GM19438 (cell line): ENCODE measurements around the gene SPPL2B.

Experiments
- ATAC-seq: cut with Tn5 transposase; IDR thresholded peaks from one replicate; pipeline ENCODE4 v1.9.1; 2021; ENCODE audit warnings: low read depth; ENCODE audit not compliant: unreplicated experiment

SPPL2B gene

DNA sequence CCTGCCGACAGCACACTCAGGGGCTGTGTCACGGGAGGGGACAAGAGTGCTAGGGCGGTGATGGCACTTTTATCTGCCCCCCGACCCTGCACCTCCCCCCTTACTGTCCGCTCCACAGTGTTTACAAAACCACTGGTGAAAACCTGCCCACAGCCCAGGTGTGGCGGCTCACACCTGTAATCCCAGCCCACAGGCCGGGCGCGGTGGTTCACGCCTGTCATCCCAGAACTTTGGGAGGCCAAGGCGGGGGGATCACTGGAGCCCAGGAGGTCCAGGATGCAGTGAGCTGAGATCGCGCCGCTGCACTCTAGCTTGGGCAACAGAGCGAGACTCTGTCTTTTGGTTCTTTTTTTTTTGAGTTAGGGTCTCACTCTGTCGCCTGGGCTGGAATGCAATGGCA, 32.3 kb upstream of the SPPL2B start:
- no peak for ATAC-seq

DNA sequence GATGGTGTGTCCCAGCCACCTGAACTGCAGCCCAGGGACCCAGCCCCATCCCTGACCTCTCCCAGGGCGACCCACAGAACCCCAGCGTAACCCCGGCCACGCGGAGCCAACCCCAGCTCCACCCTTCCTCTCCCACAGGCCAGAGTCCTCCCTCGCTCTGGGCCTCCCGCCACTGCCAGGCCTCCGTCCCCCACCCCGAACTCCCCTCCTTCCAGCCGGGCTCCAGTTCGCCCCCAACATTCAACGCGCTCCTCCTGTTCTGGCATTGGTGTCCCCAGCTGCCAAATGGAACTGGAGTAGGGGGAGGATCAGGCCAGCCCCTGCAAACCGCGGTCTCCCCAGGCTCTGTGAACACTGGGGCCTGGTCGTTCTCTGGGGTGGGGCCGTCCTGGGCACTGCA, 28.0 kb upstream of the SPPL2B start:
- no peak for ATAC-seq

GRCh38 chr19:2302319-2303210, 25.9 kb upstream of the SPPL2B start:
- no peak for ATAC-seq

- no peak for ATAC-seq
These were observed 25.2 kb upstream of the SPPL2B start for GRCh38 chr19:2303211-2303798.

DNA sequence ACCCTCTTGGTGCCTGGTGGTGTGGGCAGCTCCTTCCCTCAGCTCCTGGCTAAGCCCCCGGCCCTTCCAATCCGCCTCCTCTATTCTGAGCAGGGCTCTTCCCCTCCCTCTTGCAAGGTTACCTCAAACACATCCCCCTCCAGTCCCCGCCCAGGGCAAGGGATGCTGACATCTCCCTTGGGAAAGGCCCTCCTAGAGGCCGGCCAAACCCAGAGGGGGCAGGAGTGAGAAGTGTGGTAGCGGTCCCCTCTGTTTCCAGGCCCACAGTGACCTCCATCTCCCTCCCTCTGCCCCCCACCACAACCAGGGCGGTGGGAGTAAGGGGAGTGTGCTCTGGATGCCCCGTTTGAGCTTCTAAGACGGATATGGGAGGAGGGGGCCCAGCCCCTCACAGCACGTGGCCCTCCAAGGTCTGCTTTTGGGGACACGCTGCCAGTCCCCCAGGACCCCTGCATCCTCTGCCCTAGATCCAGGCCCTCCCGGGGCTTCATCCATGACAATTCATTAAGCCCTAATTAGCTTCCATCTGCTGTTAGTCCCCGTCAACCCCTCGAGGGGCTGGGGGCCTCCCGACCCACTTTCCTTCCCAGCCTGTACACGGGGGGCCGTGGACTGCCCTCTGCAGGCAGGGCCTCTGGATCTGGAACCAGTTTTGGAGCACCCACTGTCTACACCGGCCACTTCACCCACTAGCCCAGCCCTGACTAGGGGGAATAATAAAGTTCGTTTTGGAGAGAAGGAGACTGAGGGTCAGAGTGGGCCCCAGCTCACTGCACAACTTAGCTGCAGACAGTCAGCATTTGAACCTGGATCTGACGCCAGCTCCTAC, 22.8 kb upstream of the SPPL2B start:
- ATAC-seq: no peak

DNA sequence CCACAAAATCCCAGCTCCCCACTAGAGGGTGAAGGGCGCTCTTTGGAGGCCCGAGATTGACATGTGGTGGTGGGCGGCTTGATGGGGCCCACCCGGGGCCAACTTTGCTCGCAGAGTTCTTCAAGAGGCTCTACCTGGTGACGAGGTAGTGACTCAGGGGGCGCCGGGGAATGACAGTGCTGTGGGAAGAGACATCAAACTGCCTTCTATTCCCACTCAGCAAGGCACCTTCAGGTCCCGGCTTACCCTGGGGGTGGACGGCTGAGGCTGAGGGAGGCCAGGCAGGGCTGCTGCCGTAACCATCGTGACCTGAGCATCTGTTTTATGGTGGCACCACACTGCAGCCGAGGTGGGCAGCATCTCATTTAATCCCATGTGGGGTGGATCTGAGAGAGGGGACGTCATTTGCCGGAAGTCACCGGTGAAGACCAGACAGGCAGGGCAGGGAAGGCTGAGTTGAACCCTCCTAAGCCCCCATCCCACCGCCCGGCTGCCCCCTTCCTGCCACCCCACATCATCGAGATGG, 22.1 kb upstream of the SPPL2B start:
- no peak for ATAC-seq

DNA sequence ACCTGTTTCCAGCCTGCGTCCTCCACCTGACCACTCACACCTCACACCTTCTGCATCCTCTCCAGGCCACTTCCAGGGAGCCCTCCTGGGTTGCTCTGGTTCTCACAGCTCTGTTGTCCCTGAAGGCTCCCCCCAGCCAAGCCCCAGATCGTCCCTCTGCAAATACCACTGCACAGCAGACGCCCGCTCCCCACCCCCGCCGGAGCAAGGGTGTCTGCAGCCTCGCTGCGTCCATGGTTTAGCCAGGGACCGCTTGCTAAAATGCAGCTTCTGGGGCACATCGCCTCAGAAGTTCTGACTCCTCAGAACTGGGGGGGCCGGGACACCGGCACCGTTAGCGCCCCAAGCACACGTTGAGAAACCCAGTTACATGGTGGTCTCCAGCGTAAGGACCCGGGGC, 21.5 kb upstream of the SPPL2B start:
- no peak for ATAC-seq

DNA sequence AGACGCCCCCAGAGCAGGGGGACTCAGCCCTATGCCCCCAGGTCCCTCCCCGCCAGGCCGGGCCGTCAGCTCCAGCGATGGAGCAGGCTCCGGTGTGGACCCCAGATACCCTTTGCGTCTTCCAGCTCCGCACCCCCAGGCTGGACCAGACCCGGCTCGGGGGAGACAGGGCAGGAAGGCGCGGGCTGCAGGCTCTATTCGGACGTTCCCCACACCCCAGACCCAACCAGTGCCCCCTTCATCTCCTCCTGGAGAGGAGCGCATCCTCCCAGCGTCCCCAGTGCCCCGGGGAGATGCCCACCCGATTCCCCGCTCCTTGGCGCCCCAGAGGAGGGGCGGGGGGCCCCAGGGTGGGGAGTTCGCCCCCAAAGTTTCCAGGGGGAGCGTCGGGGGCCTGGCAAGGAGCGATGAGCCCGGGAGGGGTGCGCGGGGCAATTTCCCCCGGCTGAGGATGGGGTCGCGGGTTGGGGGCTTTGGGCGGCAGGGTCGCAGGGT, 20.9 kb upstream of the SPPL2B start:
- no peak for ATAC-seq

DNA sequence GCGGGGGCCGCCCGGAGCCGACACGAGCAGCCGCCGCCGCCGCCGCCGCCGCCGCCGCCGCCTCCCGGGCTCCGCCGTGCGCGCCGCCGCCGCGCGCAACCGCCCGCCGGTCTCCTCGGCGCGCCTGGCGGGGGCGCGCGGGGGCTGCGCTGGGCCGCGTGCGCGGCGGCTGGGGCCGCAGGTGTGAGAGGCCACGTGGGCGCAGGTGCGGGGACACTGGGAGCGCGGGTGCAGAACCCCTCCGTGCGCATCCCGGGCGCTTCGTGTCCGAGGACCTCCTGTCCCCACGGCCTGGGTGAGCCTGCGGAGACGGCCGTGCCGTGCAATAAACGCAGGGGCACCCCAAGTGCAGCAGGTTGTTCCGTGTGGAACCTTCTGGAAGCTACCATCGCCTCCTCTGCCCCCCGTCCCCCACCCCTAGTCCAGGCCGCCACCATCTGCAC, 20.3 kb upstream of the SPPL2B start, which contains the start of gene LINGO3:
TSS of gene LINGO3 (minus strand) at position 41 of the 443 bp plus-strand sequence. CDS start 16,378 bp downstream, outside the sequence.
- no peak for ATAC-seq

DNA sequence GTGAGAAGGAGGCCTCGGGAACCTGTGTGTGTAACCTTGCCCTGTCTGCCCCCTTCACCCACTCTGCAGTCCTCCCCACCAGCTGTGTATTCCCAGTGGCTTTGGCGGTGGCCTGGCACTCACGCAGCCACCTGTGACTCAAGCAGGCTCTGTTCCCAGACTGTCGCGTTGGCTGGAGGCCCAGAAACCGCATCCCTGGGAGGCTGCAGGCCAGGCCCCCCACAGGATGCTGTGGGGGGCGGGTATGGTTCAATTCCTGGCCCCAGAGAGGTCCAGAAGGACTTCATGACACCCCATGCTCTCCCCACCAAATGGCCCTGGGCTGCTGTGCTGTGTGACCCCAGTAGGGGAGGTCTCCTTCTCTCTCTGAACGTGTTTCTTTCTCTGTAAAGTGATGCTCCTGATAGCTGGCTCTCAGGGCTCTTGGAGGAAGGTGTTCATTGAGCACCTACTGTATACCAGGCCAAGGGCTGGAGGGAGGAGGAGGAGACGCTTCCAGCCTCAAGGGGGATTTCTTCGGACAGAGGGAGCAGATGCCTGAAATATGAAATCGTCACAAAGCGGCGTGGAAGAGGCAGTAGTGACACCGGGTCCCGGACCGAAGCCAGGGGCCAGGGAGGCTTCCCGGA, 18.6 kb upstream of the SPPL2B start:
- ATAC-seq: no peak

DNA sequence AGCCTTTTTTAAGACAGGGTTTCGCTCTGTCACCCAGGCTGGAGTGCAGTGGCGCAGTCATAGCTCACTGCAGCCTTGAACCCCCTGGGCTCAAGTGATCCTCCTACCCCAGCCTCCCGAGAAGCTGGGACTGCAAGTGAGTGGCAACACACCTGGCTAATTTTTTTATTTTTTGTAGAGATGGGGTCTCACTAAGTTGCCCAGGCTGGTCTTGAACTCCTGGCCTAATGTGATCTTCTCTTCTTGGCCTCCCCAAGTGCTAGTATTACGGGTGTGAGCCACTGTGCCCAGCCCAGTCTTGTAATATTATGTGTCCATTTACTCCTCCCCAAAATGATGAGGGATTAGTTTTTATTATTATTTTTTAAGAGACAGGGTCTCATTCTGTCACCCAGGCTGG, 17.4 kb upstream of the SPPL2B start:
- no peak for ATAC-seq

GRCh38 chr19:2312820-2313501, 15.5 kb upstream of the SPPL2B start:
- ATAC-seq: no peak

DNA sequence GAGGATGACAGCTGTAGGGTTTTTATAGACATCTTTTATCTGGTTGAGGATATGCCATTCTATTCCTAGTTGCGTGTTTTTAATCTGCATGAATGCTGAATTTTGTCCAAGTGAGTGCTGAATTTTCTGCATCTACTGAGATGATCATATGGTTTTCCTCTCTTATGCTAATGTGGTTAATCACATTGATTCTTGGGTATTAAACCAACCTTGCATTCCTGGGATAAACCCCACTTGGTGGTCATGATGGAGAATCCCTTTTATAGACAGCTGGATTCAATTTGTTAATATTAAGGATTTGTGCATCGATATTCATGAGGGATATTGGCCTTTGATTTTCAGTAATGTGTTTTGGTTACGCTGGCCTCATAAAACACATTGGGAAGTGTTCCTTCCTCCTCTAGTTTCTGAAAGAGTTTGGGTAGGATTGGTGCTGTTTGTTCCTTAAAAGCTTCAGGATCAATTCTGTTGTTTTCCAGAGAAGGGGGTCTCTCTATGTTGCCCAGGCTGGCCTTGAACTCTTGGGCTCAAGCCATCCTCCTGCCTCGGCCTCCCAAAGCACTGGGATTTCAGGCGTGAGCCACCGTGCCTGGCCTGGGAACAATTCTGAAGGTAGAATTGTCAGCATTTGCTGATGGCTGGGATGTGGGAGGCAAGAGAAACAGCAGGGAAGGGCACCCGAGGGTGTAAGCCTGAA, 13.2 kb upstream of the SPPL2B start:
- ATAC-seq: no peak

DNA sequence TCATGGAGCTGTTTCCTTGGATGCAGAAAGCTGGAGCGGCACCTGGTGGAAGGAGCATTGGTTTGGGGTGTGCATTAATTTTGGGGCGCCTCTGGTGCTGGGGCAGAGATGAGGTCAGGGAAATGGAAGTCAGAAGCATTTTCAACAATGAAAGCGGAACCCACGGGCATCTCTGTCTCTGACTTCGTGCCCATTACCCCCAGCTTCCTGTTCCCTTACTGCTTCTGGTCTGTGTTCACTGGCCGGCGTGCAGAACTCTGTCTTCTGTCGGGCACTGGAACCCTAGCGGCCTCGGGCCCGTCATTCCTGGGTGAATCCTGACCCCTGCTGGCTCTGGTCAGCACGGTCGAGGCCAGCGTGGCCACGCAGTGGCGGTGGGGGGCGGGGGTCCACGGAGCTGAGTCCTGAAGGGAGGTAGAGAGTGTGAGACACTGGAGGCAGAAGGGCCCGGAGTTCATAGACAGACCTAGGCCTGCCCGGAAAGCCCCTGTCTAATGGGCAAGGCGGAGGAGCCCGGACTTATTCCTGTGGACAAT, 12.6 kb upstream of the SPPL2B start:
- ATAC-seq: no peak

DNA sequence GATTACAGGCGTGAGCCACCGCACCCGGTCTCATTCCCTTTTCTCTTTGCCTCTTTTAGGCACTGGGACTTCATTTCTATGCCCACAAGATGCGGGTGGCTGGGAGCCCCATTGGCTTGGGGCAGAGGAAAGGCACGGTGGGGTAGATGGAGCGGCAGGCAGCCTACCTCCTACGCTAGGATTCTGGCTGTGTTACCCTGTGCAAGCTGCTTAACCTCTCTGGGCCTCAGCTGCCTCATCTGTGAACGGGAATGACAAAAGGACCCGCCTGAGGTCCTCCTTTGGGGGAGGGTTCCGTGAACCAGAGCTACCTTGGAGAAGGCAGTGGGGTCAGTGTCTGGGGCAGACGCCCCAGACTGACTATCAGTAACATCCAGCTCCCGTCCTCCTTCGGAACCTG, 11.2 kb upstream of the SPPL2B start:
- ATAC-seq: no peak

GRCh38 chr19:2317756-2318155, 10.7 kb upstream of the SPPL2B start:
- no peak for ATAC-seq

DNA sequence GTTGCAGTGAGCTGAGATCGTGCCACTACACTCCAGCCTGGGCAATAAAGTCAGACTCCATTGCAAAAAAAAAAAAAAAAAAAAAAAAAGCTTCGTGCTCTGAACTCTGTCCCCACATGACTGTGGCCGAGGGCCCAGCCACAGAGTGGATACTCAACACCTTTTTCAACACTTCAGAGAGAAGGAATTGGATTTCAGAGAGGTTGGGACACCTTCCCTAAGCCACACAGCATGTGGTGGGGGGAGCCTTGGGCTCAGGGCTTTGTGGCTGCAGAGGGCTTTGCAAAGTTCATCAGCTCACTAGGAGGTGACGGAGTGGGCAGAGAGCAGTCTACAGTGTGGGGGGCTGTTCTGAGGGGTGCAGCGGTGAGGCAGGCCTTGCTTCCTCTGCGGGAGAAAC, 9.6 kb upstream of the SPPL2B start:
- ATAC-seq: no peak

- no peak for ATAC-seq
These were observed 8.9 kb upstream of the SPPL2B start for GRCh38 chr19:2319551-2319950.

DNA sequence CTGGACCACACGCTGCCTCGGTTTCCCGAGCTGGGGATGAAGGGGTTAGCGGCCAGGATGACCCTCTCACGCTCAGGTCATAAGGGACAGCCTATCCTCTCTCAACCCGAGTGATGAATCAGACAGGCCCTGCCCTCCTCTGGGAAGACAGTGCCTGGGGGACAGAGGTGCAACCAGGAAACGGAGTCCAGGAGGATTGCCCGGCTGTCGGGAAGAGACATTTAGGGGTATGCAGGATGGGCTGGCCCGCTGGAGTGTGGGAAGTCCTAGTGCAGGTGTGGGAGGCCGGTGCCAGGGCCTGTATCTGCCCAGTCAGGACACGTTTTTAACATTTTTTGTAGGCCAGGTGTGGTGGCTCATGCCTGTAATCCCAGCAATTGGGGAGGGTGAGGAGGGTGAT, 8.4 kb upstream of the SPPL2B start:
- no peak for ATAC-seq
